A673 (cell line): ENCODE results near the gene SPACA4.

Experiments used
- EZH2 ChIP-seq: fragments of 200-600 bp; sonication (generic); IDR thresholded peaks from 2 replicates; pipeline ENCODE4 v1.6.1; 2017; ENCODE audit warnings: borderline replicate concordance, low read depth, mild to moderate bottlenecking, mixed read lengths, antibody characterized with exemption, low read length; ENCODE audit not compliant: poor library complexity, severe bottlenecking
- TF ChIP-seq, protein P1 (sequence below): fragments of 300-800, 200-600 bp; sonication (generic); conservative IDR thresholded peaks from 2 replicates; pipeline ENCODE4 v1.5.1; 2017; ENCODE audit warnings: low read depth, mild to moderate bottlenecking, antibody characterized with exemption, low read length, moderate library complexity, mixed read lengths

DNA sequence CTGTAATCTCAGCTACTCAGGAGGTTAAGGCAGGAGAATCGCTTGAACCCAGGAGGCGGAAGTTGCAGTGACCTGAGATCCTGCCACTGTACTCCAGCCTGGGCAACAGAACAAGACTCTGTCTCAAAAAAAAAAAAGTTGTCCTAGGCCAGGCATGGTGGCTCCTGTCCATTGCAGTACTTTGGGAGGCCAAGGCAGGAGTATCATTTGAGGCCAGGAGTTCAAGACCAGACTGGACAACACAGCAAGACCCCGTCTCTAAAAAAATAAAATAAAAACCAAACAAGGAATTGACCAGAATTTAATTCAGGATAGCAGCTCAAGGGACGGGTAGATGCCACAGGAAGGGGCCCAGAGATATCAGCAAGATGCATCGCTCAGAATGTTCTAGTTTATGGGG is 49.7 kb upstream of the SPACA4 start:
- TF ChIP-seq, protein P1, sequence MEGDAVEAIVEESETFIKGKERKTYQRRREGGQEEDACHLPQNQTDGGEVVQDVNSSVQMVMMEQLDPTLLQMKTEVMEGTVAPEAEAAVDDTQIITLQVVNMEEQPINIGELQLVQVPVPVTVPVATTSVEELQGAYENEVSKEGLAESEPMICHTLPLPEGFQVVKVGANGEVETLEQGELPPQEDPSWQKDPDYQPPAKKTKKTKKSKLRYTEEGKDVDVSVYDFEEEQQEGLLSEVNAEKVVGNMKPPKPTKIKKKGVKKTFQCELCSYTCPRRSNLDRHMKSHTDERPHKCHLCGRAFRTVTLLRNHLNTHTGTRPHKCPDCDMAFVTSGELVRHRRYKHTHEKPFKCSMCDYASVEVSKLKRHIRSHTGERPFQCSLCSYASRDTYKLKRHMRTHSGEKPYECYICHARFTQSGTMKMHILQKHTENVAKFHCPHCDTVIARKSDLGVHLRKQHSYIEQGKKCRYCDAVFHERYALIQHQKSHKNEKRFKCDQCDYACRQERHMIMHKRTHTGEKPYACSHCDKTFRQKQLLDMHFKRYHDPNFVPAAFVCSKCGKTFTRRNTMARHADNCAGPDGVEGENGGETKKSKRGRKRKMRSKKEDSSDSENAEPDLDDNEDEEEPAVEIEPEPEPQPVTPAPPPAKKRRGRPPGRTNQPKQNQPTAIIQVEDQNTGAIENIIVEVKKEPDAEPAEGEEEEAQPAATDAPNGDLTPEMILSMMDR, result no peak
- no peak for TF ChIP-seq EZH2
